Prostate gland (tissue), 2 donors: Measurements from ENCODE around the gene PTPRG.

ENCODE experiments used
- POLR2A ChIP-seq: fragments of 450-650 bp; IDR thresholded peaks from one replicate; pipeline ENCODE4 v1.6.1; 2016; ENCODE audit warnings: antibody characterized with exemption, mild to moderate bottlenecking
- TF ChIP-seq, protein P1 (sequence below), 4 experiments: fragments of 200-600 bp in 2 of 4; fragments of 450-650 bp in 2 of 4; sonication (generic) in 2 of 4; IDR thresholded peaks; 1 replicate in 3 of 4; 2 replicates in 1 of 4; pipeline ENCODE4 v1.5.1; 2016 to 2019; ENCODE audit warnings: antibody characterized with exemption in 4 of 4, mild to moderate bottlenecking in 2 of 4, moderate library complexity in 2 of 4

DNA sequence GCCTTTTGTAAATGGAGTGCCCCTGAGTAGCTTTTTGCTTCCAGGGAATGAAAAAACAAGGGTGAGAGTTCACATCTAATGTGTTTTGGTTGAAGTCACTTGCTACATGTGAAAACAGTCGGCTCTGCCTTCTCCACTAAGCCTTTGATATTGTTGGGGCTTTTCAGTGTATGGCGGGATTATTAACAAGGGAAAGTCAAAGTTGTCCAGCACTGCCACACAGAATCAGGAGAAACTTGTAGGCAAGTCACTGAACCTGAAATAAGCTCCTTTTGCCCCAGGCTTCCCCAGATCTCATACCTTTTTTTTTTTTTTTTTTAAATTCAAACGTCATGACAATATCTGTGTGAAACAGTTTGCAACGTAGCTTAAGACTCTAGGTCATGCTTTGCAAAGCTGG is 564.0 kb downstream of the PTPRG start:
- TF ChIP-seq, protein P1, sequence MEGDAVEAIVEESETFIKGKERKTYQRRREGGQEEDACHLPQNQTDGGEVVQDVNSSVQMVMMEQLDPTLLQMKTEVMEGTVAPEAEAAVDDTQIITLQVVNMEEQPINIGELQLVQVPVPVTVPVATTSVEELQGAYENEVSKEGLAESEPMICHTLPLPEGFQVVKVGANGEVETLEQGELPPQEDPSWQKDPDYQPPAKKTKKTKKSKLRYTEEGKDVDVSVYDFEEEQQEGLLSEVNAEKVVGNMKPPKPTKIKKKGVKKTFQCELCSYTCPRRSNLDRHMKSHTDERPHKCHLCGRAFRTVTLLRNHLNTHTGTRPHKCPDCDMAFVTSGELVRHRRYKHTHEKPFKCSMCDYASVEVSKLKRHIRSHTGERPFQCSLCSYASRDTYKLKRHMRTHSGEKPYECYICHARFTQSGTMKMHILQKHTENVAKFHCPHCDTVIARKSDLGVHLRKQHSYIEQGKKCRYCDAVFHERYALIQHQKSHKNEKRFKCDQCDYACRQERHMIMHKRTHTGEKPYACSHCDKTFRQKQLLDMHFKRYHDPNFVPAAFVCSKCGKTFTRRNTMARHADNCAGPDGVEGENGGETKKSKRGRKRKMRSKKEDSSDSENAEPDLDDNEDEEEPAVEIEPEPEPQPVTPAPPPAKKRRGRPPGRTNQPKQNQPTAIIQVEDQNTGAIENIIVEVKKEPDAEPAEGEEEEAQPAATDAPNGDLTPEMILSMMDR (IDR thresholded peaks at IDR 0.05), result no peak
- no peak for TF ChIP-seq POLR2A
